ENCODE data around the gene SLC6A8. TPM values are rescaled to one million over a fixed set of nuclear protein-coding genes. Genes with fewer than 3 reads are reported as not detected.
"Not testable (repeated sequence)": the region's sequence is repeated elsewhere in the genome, so short reads cannot be mapped to it uniquely, and the experiment has no call there.

The SLC6A8 gene
- total RNA-seq, 1 donor from 2014 or later, result 178 TPM

GRCh38 chrX:153722704-153723350 lies 35.1 kb downstream of the SLC6A8 start:
- intact Hi-C loops (cut with DNase I), result loop anchor here (5.0 kb wide), 1 partner anchor 36 kb away; the partner anchor contains the start of gene SLC6A8
- no peak for ATAC-seq
- DNase-seq (ENCODE audit: missing footprints), result no peak

- peak; percentile 0 for ATAC-seq
- intact Hi-C loops (cut with DNase I), result loop anchor here (5.0 kb wide), 1 partner anchor 36 kb away; the partner anchor contains the start of gene SLC6A8
- DNase-seq (ENCODE audit: missing footprints), result no peak
Measured at GRCh38 chrX:153723351-153724251, 35.9 kb downstream of the SLC6A8 start.

GRCh38 chrX:153724252-153725038 lies 36.7 kb downstream of the SLC6A8 start, which contains the start of the genes ABCD1 and BCAP31:
TSS of gene ABCD1 (plus strand) at chrX:153724856. CDS start at chrX:153725267, 411 bp downstream.
TSS of gene BCAP31 (minus strand) at chrX:153724387. CDS start at chrX:153723244, 1,143 bp downstream.
- peak; percentile 95 for DNase-seq (ENCODE audit: missing footprints)
- ATAC-seq, result peak; percentile 86
- intact Hi-C loops (cut with DNase I), result loop anchor here (5.0 kb wide), 1 partner anchor 37 kb away; the partner anchor contains the start of gene SLC6A8

- intact Hi-C loops (cut with DNase I), result no loop called here
- DNase-seq (ENCODE audit: missing footprints) (no peak), ATAC-seq (no peak)
Measured at GRCh38 chrX:153725039-153725831, 37.5 kb downstream of the SLC6A8 start.

GRCh38 chrX:153725832-153726285 lies 38.1 kb downstream of the SLC6A8 start:
- DNase-seq (ENCODE audit: missing footprints) (no peak), ATAC-seq (no peak)
- intact Hi-C loops (cut with DNase I), result no loop called here

- DNase-seq (ENCODE audit: missing footprints), result peak; percentile 82
- intact Hi-C loops (cut with DNase I), result no loop called here
- peak; percentile 34 for ATAC-seq
Measured at GRCh38 chrX:153726286-153727122, 38.8 kb downstream of the SLC6A8 start.

GRCh38 chrX:153727123-153727931 lies 39.6 kb downstream of the SLC6A8 start:
- ATAC-seq, result peak; percentile 6
- intact Hi-C loops (cut with DNase I), result no loop called here
- DNase-seq (ENCODE audit: missing footprints), result no peak

- intact Hi-C loops (cut with DNase I), result no loop called here
- no peak for DNase-seq (ENCODE audit: missing footprints)
- ATAC-seq, result no peak
Measured at GRCh38 chrX:153728095-153728494, 40.4 kb downstream of the SLC6A8 start.

GRCh38 chrX:153728951-153729631 lies 41.4 kb downstream of the SLC6A8 start:
- ATAC-seq (no peak), DNase-seq (ENCODE audit: missing footprints) (no peak)
- intact Hi-C loops (cut with DNase I), result no loop called here

GRCh38 chrX:153730115-153730514 lies 42.4 kb downstream of the SLC6A8 start:
- intact Hi-C loops (cut with DNase I); DNase-seq (ENCODE audit: missing footprints); ATAC-seq: not testable (repeated sequence)

- no peak for ATAC-seq
- no peak for DNase-seq (ENCODE audit: missing footprints)
- intact Hi-C loops (cut with DNase I), result no loop called here
Measured at GRCh38 chrX:153731117-153731844, 43.6 kb downstream of the SLC6A8 start.

- DNase-seq (ENCODE audit: missing footprints), result no peak
- intact Hi-C loops (cut with DNase I), result no loop called here
- ATAC-seq, result no peak
Measured at GRCh38 chrX:153731845-153732215, 44.1 kb downstream of the SLC6A8 start.

GRCh38 chrX:153732401-153732800 lies 44.7 kb downstream of the SLC6A8 start:
- DNase-seq (ENCODE audit: missing footprints) (no peak), ATAC-seq (no peak)
- intact Hi-C loops (cut with DNase I), result no loop called here

GRCh38 chrX:153733651-153734240 lies 46.0 kb downstream of the SLC6A8 start:
- no peak for ATAC-seq
- DNase-seq (ENCODE audit: missing footprints), result no peak
- intact Hi-C loops (cut with DNase I), result no loop called here

- no peak for DNase-seq (ENCODE audit: missing footprints)
- ATAC-seq, result no peak
- intact Hi-C loops (cut with DNase I), result no loop called here
Measured at GRCh38 chrX:153734871-153735270, 47.1 kb downstream of the SLC6A8 start.

Measured in Right ventricle myocardium inferior (tissue), 1 donor.